Lung (tissue), 12 donors: ENCODE results near the gene NKAIN4. TPM values are rescaled to one million over a fixed set of nuclear protein-coding genes. Genes with fewer than 3 reads are reported as not detected.

ENCODE experiments used
- ATAC-seq: fragments of 200-7000 bp; cut with Tn5 transposase; one replicate; pipeline ENCODE4 v1.9.1; 2020; ENCODE audit warnings: moderate number of reproducible peaks; ENCODE audit not compliant: insufficient read depth, low FRiP score
- DNase-seq, 3 donors: peaks; one replicate each; pipeline ENCODE4 v3.0.0-alpha.2; 2013 to 2017
- H3K27ac ChIP-seq, 2 donors: one replicate each; pipeline ENCODE4 v1.5.1; 2013; ENCODE audit warnings: mild to moderate bottlenecking in 2 of 2, moderate library complexity in 2 of 2, control low read depth in 1 of 2, inconsistent platforms in 1 of 2, low read depth in 1 of 2, low read length in 1 of 2
- H3K27me3 ChIP-seq, 3 donors: one replicate each; pipeline ENCODE4 v1.5.1; 2013; ENCODE audit warnings: low read length in 2 of 3; ENCODE audit not compliant: control insufficient read depth in 3 of 3, insufficient read depth in 3 of 3
- H3K36me3 ChIP-seq, 4 donors: one replicate each; pipeline ENCODE4 v1.5.1; 2013; ENCODE audit warnings: low read length in 4 of 4, mild to moderate bottlenecking in 1 of 4, moderate library complexity in 1 of 4; ENCODE audit not compliant: control insufficient read depth in 4 of 4, insufficient read depth in 4 of 4
- H3K4me1 ChIP-seq, 5 donors: one replicate each; pipeline ENCODE4 v1.5.1; 2013; ENCODE audit warnings: low read length in 5 of 5, mild to moderate bottlenecking in 2 of 5, moderate library complexity in 1 of 5; ENCODE audit not compliant: control insufficient read depth in 5 of 5, insufficient read depth in 5 of 5
- H3K4me3 ChIP-seq: one replicate; pipeline ENCODE4 v1.5.1; 2013; ENCODE audit warnings: mild to moderate bottlenecking, control low read depth, moderate library complexity
- H3K9ac ChIP-seq, 2 donors: one replicate each; pipeline ENCODE4 v1.5.1; 2013; ENCODE audit warnings: low read length in 2 of 2, control low read depth in 1 of 2; ENCODE audit not compliant: insufficient read depth in 1 of 2
- H3K9me3 ChIP-seq, 4 donors: one replicate each; pipeline ENCODE4 v1.5.1; 2013; ENCODE audit warnings: low read length in 3 of 4, mild to moderate bottlenecking in 1 of 4, moderate library complexity in 1 of 4; ENCODE audit not compliant: control insufficient read depth in 4 of 4, insufficient read depth in 3 of 4
- WGBS, 2 donors: extraction: QIAGEN DNeasy Blood & Tissue Kit; methylation state at CpG; one replicate each; pipeline ENCODE4 v1.1.7; 2013; 5-methylcytosine and 5-hydroxymethylcytosine counted together
- polyA plus RNA-seq, 2 donors: library from polyadenylated mRNA; stranded (reverse); fragments of 200-250 nt; gene quantifications; one replicate each; pipeline ENCODE4 v1.2.1, GENCODE V29; 2013
- total RNA-seq, 2 donors: library from RNA; depleted of rRNA in 1 of 2; stranded (reverse); fragments of >200 nt in 1 of 2; gene quantifications; one replicate each; pipeline ENCODE4 v1.2.1, GENCODE V29; 2014 to 2021
- TF ChIP-seq, protein P1 (sequence below): IDR thresholded peaks from 2 replicates; pipeline ENCODE4 v1.5.1; 2012; ENCODE audit warnings: mild to moderate bottlenecking; ENCODE audit errors: control extremely low read depth, extremely low read depth
- donor health status: control.
- donor health status: control.
- donor health status: Bipolar disorder and iron deficiency.
- donor health status: healthy.
- donor health status: DM: yes; HTN: yes; CAD: no.

The NKAIN4 gene
- total and polyA plus RNA-seq, 4 donors = 0.10 to 1.7 TPM; not detected in 2

DNA sequence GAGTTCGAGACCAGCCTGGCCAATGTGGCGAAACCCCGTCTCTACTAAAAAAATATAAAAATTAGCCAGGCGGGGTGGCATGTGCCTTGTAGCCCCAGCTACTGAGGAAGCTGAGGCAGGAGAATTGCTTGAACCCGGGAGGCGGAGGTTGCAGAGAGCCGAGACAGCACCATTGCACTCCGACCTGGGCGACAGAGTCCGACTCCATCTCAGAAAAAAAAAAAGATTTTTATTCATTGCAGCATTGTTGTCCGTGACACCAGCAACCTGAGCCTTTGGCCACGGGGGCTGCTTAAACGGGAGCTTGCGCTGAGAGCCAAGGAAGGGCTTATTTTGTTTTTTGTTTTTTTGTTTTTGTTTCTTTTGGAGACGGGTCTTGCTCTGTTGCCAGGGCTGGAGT is 25.7 kb upstream of the NKAIN4 start:
- no peaks in the 10 kb centered on the region for H3K27me3 ChIP-seq
- 96% methylated on average over 15 of the region's 15 CpGs for WGBS, 2 donors
- no peaks in the 10 kb centered on the region for H3K4me1 ChIP-seq
- H3K9ac ChIP-seq = no peak overlapping the region
- DNase-seq (no peak), ATAC-seq (no peak)
- TF ChIP-seq, protein P1, sequence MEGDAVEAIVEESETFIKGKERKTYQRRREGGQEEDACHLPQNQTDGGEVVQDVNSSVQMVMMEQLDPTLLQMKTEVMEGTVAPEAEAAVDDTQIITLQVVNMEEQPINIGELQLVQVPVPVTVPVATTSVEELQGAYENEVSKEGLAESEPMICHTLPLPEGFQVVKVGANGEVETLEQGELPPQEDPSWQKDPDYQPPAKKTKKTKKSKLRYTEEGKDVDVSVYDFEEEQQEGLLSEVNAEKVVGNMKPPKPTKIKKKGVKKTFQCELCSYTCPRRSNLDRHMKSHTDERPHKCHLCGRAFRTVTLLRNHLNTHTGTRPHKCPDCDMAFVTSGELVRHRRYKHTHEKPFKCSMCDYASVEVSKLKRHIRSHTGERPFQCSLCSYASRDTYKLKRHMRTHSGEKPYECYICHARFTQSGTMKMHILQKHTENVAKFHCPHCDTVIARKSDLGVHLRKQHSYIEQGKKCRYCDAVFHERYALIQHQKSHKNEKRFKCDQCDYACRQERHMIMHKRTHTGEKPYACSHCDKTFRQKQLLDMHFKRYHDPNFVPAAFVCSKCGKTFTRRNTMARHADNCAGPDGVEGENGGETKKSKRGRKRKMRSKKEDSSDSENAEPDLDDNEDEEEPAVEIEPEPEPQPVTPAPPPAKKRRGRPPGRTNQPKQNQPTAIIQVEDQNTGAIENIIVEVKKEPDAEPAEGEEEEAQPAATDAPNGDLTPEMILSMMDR = no peak
- no peak overlapping the region for H3K27ac ChIP-seq
- H3K36me3 ChIP-seq = peaks cover 0 to 78% (median 8%) of the 10 kb centered on the region in 4 donors
- H3K4me3 ChIP-seq = no peak overlapping the region
- no peaks in the 10 kb centered on the region for H3K9me3 ChIP-seq

DNA sequence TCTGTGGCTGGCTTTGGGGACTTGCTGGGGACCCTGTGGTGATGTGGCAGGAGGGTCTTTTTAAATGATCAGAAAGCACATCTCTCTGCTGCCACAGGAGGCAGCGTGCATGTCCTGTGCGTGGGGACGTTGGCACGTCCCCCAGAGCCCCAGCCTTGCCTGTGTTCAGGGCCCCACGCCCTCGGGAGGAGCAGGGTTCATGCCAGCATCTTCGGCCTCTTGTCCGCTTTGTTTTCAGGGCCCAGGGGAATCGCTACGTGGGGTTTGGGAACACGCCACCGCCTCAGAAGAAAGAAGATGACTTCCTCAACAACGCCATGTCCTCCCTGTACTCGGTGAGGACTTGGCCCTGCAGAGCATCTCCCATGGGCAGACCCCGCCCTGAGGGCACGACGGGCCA is 24.4 kb upstream of the NKAIN4 start:
- Histone ChIP-seq H3K9ac (no peak overlapping the region), H3K36me3 (peaks cover 0 to 71% (median 8%) of the 10 kb centered on the region in 4 donors), H3K4me1 (peaks cover 0 to 10% (median 5%) of the 10 kb centered on the region in 5 donors), H3K4me3 (no peak overlapping the region), H3K9me3 (no peaks in the 10 kb centered on the region), H3K27me3 (no peaks in the 10 kb centered on the region), H3K27ac (no peak overlapping the region)
- ATAC-seq (no peak), DNase-seq (no peak)
- TF ChIP-seq, protein P1 = no peak
- WGBS, 2 donors = 86 to 88% methylated on average over 17 of the region's 17 CpGs

DNA sequence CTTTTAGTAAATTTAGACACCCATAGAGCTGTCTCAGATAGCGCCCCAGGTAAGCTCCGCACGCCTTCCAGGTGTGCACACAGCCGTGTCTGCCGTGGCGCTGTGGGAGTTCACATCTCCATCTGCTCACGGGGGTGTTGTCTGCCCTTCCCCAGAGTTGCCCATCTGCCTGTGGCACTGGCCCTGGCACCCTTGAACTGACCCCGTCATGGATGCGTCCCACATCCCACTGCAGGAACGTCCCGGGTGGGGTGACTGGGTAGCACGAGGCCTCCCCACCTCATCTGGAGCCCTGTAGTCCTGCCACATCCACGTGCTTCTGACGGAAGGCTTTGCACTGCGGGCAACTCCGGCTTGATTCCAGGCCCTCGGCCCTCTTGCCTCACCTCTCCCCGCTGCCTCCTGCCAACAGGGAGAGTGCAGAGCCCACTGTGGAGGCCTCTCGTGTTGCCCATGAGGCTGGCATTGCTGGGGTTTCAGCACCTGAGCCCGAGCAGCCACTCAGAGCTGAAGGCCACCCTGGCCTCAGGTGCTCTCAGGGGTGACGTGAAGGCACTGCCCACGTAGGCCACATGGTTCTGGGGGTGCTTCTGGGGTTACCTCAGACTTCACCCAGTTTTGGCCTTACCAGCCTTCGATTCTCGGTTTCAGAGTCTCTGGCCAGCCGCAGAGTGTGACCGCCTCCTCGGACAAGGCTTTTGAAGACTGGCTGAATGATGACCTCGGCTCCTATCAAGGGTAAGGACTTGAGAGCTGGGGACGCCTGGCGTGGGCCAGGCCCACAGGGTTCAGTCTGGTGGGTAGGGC is 23.4 kb upstream of the NKAIN4 start:
- peaks cover 0 to 62% (median 4%) of the 10 kb centered on the region in 4 donors for H3K36me3 ChIP-seq
- no peak overlapping the region for H3K4me3 ChIP-seq
- no peak overlapping the region for H3K9ac ChIP-seq
- no peak for ATAC-seq
- no peak overlapping the region for H3K27ac ChIP-seq
- DNase-seq = no peak
- TF ChIP-seq, protein P1 = no peak
- H3K4me1 ChIP-seq = peaks cover 0 to 16% (median 7%) of the 10 kb centered on the region in 5 donors
- no peaks in the 10 kb centered on the region for H3K27me3 ChIP-seq
- H3K9me3 ChIP-seq = no peaks in the 10 kb centered on the region
- WGBS, 2 donors = 96 to 97% methylated on average over 30 of the region's 30 CpGs

DNA sequence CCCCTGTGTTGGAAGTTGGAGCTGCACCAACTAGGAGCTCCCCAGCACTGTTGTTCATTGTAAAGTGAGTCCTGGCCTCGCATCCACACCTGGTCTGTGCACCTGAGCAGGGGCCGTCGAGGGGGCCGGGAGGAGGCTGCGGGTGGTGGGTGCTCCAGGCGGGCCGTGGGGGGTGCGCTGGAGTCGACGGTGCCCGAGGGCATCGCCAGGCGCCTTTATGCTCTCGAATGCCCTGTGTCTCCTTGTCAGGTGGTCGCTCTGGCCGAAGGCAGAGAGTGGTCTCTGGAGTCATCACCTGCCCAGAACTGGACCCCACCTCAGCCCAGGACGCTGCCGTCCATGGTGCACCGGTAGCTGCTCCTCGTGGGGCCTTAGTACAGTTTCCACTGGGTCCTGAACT is 22.7 kb upstream of the NKAIN4 start:
- H3K4me3 ChIP-seq = no peak overlapping the region
- 96 to 98% methylated on average over 20 of the region's 20 CpGs for WGBS, 2 donors
- H3K36me3 ChIP-seq = peaks cover 0 to 56% (median 3%) of the 10 kb centered on the region in 4 donors
- no peaks in the 10 kb centered on the region for H3K9me3 ChIP-seq
- no peak for DNase-seq
- H3K9ac ChIP-seq = no peak overlapping the region
- peaks cover 0 to 17% (median 7%) of the 10 kb centered on the region in 5 donors for H3K4me1 ChIP-seq
- no peaks in the 10 kb centered on the region for H3K27me3 ChIP-seq
- TF ChIP-seq, protein P1 = no peak
- H3K27ac ChIP-seq = no peak overlapping the region
- ATAC-seq = no peak
